ENCODE data around the gene KCND2. TPM values are rescaled to one million over a fixed set of nuclear protein-coding genes. Genes with fewer than 3 reads are reported as not detected.

The KCND2 gene
- total RNA-seq, 1 experiment from 2014 or later, result not detected

- no peak for DNase-seq (ENCODE audit: low read depth)
Measured at GRCh38 chr7:120703585-120704240, 430.7 kb downstream of the KCND2 start.

GRCh38 chr7:120709252-120709971, 436.4 kb downstream of the KCND2 start:
- no peak for DNase-seq (ENCODE audit: low read depth)

- peak; percentile 50 for DNase-seq (ENCODE audit: low read depth)
Measured at GRCh38 chr7:120709972-120710320, 437.0 kb downstream of the KCND2 start.

GRCh38 chr7:120714945-120715344, 442.0 kb downstream of the KCND2 start:
- DNase-seq (ENCODE audit: low read depth), result peak; percentile 48

GRCh38 chr7:120716307-120716706, 443.3 kb downstream of the KCND2 start:
- no peak for DNase-seq (ENCODE audit: low read depth)

- DNase-seq (ENCODE audit: low read depth), result no peak
Measured at GRCh38 chr7:120717166-120717565, 444.2 kb downstream of the KCND2 start.

GRCh38 chr7:120718361-120718760, 445.4 kb downstream of the KCND2 start:
- DNase-seq (ENCODE audit: low read depth), result no peak

- no peak for DNase-seq (ENCODE audit: low read depth)
Measured at GRCh38 chr7:120720317-120720716, 447.3 kb downstream of the KCND2 start.

GRCh38 chr7:120723465-120724385, 450.8 kb downstream of the KCND2 start:
- no peak for DNase-seq (ENCODE audit: low read depth)

- DNase-seq (ENCODE audit: low read depth), result no peak
Measured at GRCh38 chr7:120724448-120724847, 451.5 kb downstream of the KCND2 start.

GRCh38 chr7:120724955-120725354, 452.0 kb downstream of the KCND2 start:
- no peak for DNase-seq (ENCODE audit: low read depth)

- DNase-seq (ENCODE audit: low read depth), result peak; percentile 25
Measured at GRCh38 chr7:120725376-120726039, 452.5 kb downstream of the KCND2 start.

- no peak for DNase-seq (ENCODE audit: low read depth)
Measured at GRCh38 chr7:120729245-120729644, 456.3 kb downstream of the KCND2 start.

GRCh38 chr7:120731271-120731670, 458.3 kb downstream of the KCND2 start:
- DNase-seq (ENCODE audit: low read depth), result no peak

GRCh38 chr7:120732256-120732655, 459.3 kb downstream of the KCND2 start:
- DNase-seq (ENCODE audit: low read depth), result no peak

- peak; percentile 74 for DNase-seq (ENCODE audit: low read depth)
Measured at GRCh38 chr7:120733143-120733542, 460.2 kb downstream of the KCND2 start.

- DNase-seq (ENCODE audit: low read depth), result no peak
Measured at GRCh38 chr7:120733835-120734234, 460.9 kb downstream of the KCND2 start.

- DNase-seq (ENCODE audit: low read depth), result no peak
Measured at GRCh38 chr7:120735791-120736190, 462.8 kb downstream of the KCND2 start.

GRCh38 chr7:120738816-120739215, 465.8 kb downstream of the KCND2 start:
- DNase-seq (ENCODE audit: low read depth), result no peak

GRCh38 chr7:120740348-120740747, 467.4 kb downstream of the KCND2 start:
- DNase-seq (ENCODE audit: low read depth), result peak; percentile 19

- no peak for DNase-seq (ENCODE audit: low read depth)
Measured at GRCh38 chr7:120741371-120742042, 468.5 kb downstream of the KCND2 start.

All from Daoy (cell line).